NOMO-1 treated with DMSO at 0.1 percent for 48 hours (cell line): ENCODE measurements around the gene CLEC19A.
A peak's percentile ranks its signal among the peaks of the same experiment; 100 is the strongest.

Experiments
- DNase-seq: peaks from one replicate; lab custom pipeline; 2025; ENCODE audit not compliant: unreplicated experiment; lab: John Stamatoyannopoulos, UW

CLEC19A gene

GRCh38 chr16:19284207-19284606, 1.3 kb upstream of the CLEC19A start:
- DNase-seq, result no peak

- DNase-seq, result no peak
Observed at GRCh38 chr16:19286827-19287226, 1.3 kb downstream of the CLEC19A start.

DNA sequence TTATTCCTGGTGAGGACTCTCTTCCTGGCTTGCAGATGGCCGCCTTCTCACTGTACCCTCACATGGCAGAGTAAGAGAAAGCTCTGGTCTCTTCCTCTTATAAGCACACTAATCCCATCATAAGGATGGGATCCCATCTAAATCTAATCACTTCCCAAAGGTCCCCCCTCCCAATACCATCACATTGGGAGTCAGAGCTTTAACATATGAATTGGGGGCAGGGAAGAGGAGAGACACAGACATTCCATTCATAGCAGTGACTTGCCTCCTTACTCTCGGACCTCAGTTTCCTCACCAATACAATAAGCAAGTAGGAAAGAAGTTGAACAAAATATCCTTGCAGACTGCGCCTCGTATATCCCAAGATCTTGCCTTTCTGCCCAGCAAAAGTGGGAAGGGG, 1.7 kb downstream of the CLEC19A start:
- DNase-seq, result no peak

- no peak for DNase-seq
Observed at GRCh38 chr16:19288872-19289799, 3.6 kb downstream of the CLEC19A start.

GRCh38 chr16:19289811-19290485, 4.4 kb downstream of the CLEC19A start:
- no peak for DNase-seq

DNA sequence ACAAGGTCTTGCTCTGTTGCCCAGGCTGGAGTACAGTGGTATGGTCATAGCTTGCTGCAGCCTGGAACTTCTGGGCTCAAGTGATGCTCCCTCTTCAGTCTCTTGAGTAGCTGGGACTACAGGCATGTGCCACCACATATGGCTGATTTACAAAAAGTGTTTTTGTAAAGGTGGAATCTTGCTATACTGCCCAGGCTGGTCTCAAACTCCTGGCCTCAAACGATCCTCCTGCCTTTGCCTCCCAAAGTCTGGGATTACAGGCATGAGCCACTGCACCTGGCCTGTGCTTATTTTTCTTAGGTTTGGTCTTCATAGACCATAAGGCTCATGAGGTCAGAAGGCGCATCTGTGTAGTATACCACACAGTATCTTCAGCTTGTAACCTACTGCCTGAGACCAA, 5.3 kb downstream of the CLEC19A start:
- no peak for DNase-seq

DNA sequence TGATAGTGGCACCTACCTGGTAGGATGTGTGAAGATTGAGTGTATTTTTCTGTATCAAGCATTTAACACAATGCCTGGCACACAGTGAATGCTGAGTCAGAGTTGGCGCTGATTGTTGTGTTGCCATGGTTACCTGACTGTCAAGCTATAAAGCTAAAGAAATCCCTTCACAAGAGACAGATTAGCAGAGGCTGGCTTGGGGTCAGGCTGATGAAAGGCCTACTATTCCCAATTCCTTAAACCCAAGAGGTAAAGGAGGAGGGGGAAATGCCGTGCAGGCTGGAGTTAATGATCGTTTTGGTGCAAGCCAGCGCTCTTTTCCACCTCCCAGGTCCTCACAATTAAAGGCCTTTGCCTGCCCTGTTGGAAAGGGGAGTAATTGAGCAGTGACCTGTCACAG, 5.9 kb downstream of the CLEC19A start:
- DNase-seq, result peak; percentile 21

DNA sequence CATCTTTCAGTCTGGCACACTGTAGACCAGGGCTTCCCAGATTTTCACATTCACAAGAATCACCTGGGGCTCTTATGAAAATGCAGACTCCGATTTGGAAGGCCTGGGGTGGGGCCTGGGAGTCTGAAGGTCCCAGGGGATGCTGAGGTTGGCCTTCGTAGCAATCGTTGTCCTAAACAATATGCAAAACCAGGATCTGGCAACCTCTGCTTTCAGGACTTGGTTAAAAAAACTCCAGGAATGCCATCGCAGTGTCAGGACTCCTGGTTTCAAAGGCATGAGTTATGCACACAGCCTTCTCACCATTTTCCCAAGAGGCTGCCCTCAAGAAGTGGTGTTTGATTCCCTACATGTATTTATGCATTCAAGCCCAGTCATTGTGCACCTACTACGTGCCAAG, 6.7 kb downstream of the CLEC19A start:
- no peak for DNase-seq

DNA sequence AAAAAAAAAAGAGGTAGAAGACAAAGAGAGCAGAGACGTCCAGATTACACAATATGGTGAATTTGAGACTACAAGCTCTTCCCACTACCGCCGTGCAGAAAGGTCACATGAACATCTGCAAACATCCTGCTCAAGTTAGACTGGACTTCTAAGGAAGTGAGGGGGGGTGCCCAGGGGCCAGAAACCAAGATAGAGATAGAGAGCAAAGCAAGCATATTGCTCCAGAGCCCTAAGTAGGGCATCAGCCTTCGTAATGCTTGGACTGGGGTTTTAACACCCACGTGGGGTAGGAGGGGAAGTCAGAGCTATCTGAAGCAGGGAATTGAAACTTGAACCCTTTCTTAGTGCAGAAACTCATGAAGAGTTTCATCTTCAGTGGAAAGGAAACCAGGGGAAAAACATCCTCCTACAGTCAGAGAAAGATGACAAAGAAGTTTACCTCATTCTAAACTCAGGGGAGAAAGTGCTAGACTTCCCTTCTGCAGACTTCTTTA, 8.7 kb downstream of the CLEC19A start:
- peak; percentile 97 for DNase-seq

DNA sequence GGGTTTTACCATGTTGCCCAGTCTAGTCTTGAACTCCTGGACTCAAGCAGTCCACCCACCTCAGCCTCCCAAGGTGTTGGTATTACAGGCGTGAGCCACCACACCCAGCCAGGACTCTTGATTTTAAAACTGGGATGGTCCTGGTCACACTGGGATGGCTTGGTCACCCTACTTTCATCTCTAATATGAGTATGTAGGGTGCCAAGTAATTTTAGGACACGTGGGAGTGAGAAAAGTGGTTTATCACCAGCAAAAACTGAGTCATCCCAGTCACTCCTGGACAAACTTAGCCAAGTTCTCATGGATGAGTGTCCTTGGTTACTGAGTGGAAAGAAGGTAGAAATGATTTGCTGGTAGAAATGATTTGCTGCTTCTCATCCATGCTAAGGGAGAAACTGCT, 9.9 kb downstream of the CLEC19A start:
- DNase-seq, result no peak

GRCh38 chr16:19297454-19297853, 11.9 kb downstream of the CLEC19A start:
- no peak for DNase-seq

DNA sequence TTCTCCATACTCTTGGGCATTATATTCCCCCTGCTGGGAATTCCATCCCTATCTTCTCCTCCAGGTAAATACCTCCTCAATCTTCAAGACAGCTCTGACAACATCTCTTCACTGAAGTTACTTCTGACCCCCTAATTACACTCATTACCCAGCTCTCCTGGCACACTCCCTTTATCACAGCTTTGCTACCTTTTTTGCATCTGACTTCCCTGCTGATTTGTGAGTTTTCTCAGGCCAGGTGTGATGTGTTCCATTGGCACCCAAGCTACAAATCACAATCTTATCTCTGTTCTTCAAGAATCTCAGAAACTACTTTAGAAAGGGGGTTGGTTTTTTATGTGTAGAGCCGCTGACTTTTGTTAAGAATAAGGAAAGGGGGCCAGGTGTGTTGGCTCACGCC, 14.0 kb downstream of the CLEC19A start:
- DNase-seq, result no peak

- DNase-seq, result no peak
Observed at GRCh38 chr16:19301931-19302330, 16.4 kb downstream of the CLEC19A start.

- peak; percentile 42 for DNase-seq
Observed at GRCh38 chr16:19304750-19305149, 19.2 kb downstream of the CLEC19A start.

DNA sequence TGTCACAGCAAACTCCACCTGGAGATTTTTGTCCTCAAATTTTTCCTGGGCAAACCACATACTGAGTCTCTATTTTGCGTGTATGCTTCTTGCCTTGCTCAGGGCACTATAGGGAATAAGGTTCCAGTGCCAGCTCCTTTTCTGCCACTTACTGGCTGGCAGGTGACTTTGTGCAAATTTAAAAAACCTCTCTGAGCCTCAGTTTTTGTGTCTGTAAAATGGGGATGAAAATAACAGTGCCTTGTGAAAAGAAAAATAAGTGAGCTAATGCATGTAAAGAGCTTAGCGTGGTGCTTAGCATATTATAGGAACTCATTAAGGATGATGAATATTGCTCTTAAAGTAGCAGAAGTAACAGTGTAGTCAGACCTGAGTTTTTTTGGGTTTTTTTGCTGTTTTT, 19.9 kb downstream of the CLEC19A start:
- no peak for DNase-seq

- DNase-seq, result no peak
Observed at GRCh38 chr16:19307587-19308241, 22.2 kb downstream of the CLEC19A start.

DNA sequence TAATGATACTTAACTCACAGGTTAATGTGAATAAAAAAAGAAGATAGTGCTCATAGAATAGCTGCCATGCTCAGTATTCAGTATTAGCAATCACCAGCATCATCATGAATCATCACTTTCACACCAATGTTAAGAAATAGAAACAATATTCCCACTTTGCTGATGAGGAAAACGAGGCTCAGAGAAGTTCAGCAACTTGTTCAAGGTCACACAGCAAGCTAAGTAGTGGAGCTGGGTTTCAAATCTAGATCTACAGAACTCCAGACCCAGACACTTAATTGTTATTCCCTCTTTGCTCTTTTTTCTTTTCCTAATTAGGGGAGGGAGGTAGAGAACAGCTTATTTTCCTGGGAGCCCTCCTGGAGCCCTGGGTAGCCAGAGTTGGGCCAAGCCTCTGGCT, 22.9 kb downstream of the CLEC19A start:
- DNase-seq, result no peak

- no peak for DNase-seq
Observed at GRCh38 chr16:19309178-19309577, 23.6 kb downstream of the CLEC19A start.

DNA sequence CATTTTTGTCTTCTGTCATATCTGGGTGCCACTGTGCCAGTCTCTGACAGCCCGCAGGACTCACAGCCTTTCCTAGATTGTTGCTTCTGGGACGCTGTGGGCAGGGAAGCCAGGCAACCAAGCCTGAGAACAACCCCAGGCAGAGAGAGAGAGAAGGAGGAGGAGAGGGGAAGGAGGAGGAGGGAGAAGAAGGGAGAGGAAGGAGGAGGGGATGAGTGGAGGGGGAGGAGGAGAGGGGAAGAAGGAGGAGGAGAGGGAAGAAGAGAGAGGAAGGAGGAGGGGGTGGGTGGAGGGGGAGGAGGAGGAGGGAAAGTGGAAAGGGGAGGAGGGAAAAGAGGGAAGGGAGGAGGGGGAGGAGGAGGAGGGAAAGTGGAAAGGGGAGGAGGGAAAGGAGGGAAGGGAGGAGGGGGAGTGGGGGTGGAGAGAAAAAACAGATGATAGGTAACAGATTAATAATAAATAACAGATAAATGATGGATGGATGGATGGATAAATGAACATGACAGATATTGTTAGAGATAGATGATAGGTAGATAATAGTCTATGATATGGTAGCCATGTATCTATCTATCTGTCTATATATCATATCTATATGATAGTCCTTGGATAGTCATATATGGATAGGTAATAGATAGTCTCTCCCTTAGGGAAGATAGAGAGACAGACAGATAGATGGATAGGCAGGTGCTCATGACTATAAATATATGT, 29.3 kb downstream of the CLEC19A start:
- no peak for DNase-seq

GRCh38 chr16:19315889-19316433, 30.4 kb downstream of the CLEC19A start:
- DNase-seq, result no peak

DNA sequence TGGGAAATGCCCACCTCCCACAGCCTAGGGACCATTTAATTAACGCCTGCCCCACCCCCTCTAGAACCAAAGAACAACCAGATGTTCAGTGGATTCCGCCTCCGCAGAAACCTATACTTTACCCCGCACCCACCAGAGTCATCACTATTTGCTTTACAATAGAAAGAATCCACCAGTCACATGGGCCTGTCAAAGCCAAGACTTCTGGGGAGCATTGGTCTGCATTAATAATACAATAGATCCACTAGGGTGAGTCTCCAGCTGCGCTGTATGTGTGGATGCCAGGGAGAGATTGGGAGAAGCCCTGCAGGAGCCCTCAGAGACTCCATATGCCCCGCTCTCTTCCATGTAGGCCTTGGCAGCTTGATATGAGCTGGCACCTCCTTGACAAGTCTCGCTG, 31.3 kb downstream of the CLEC19A start:
- no peak for DNase-seq
